T-cell (primary cell): ENCODE measurements around the gene GORASP2. TPM values are rescaled to one million over a fixed set of nuclear protein-coding genes. Genes with fewer than 3 reads are reported as not detected.
"Not testable (repeated sequence)": the region's sequence is repeated elsewhere in the genome, so short reads cannot be mapped to it uniquely, and the experiment has no call there.

ENCODE experiments used
- ATAC-seq, 4 experiments: fragments of 200-7000 bp in 3 of 4; fragments of 150-1000 bp in 1 of 4; cut with Tn5 transposase; replicated peaks in 1 of 4; 1 replicate in 3 of 4; 2 replicates in 1 of 4; pipeline ENCODE4 v1.10.0; 2021; ENCODE audit warnings: moderate library complexity in 3 of 4, mild to moderate bottlenecking in 2 of 4, moderate number of reproducible peaks in 1 of 4
- CTCF ChIA-PET, 2 donors: fragments of 300-600 bp; sonication (Branson Sonifier 250); formaldehyde crosslinking; loops; one replicate each; lab custom pipeline; 2022; ENCODE audit warnings: antibody characterized with exemption in 2 of 2; lab: Charles Lee
- POLR2A ChIA-PET, 2 donors: fragments of 300-600 bp; sonication (Branson Sonifier 250); formaldehyde crosslinking; loops; one replicate each; lab custom pipeline; 2022; ENCODE audit warnings: antibody characterized with exemption in 2 of 2; lab: Charles Lee
- DNase-seq, 35 experiments: peaks; one replicate each; pipeline versions ENCODE4 v3.0.0 to v3.0.0-alpha.2; 2013 to 2023
- H3K27ac ChIP-seq: one replicate; pipeline ENCODE4 v1.5.1; 2013; ENCODE audit warnings: low read length
- H3K27me3 ChIP-seq, 2 experiments: replicated peaks in 1 of 2; 1 replicate in 1 of 2; 2 replicates in 1 of 2; pipeline versions ENCODE4 v1.6.1 to v1.7.0; 2013; ENCODE audit warnings: low read length in 1 of 2, mixed read lengths in 1 of 2; ENCODE audit not compliant: control insufficient read depth in 2 of 2, insufficient read depth in 2 of 2; ENCODE audit errors: extremely low read depth in 1 of 2
- H3K36me3 ChIP-seq, 2 donors: 1 replicate in 1 of 2; 2 replicates in 1 of 2; pipeline versions ENCODE4 v1.6.1 to v1.7.0; 2013; ENCODE audit warnings: low read length in 1 of 2; ENCODE audit not compliant: control insufficient read depth in 2 of 2, insufficient read depth in 1 of 2; ENCODE audit errors: extremely low read depth in 1 of 2
- H3K4me1 ChIP-seq, 2 experiments: 1 replicate in 1 of 2; 2 replicates in 1 of 2; pipeline versions ENCODE4 v1.6.1 to v1.7.0; 2013; ENCODE audit warnings: low read length in 2 of 2, mixed read lengths in 1 of 2; ENCODE audit not compliant: insufficient read depth in 2 of 2, control insufficient read depth in 1 of 2; ENCODE audit errors: extremely low read depth in 1 of 2
- H3K4me3 ChIP-seq, 2 donors: 1 replicate in 1 of 2; 2 replicates in 1 of 2; pipeline versions ENCODE4 v1.5.1 to v1.7.0; 2013; ENCODE audit warnings: mild to moderate bottlenecking in 2 of 2, low read length in 1 of 2, moderate library complexity in 1 of 2; ENCODE audit not compliant: control insufficient read depth in 1 of 2; ENCODE audit errors: extremely low read depth in 1 of 2
- H3K9me3 ChIP-seq: 2 replicates; pipeline ENCODE4 v1.7.0; 2013
- H3K27ac Mint-ChIP-seq, 2 donors: one replicate each; pipeline ENCODE4 v1.8.0; 2020 to 2021; ENCODE audit warnings: mild to moderate bottlenecking in 2 of 2, mixed read lengths in 2 of 2
- H3K27me3 Mint-ChIP-seq, 2 donors: one replicate each; pipeline ENCODE4 v1.8.0; 2021 to 2022; ENCODE audit warnings: mixed read lengths in 2 of 2
- H3K36me3 Mint-ChIP-seq: one replicate; pipeline ENCODE4 v1.8.0; 2021; ENCODE audit warnings: mixed read lengths
- H3K4me1 Mint-ChIP-seq, 3 donors: one replicate each; pipeline ENCODE4 v1.8.0; 2020 to 2022; ENCODE audit warnings: mixed read lengths in 3 of 3, mild to moderate bottlenecking in 1 of 3
- H3K4me3 Mint-ChIP-seq, 3 donors: one replicate each; pipeline ENCODE4 v1.8.0; 2020 to 2022; ENCODE audit warnings: mild to moderate bottlenecking in 3 of 3, mixed read lengths in 3 of 3, moderate library complexity in 3 of 3
- H3K9me3 Mint-ChIP-seq, 3 donors: one replicate each; pipeline ENCODE4 v1.8.0; 2020 to 2022; ENCODE audit warnings: mixed read lengths in 3 of 3
- WGBS: methylation state at CpG from one replicate; pipeline ENCODE4 v1.1.5; 2013; ENCODE audit warnings: missing lambda C conversion rate; ENCODE audit not compliant: insufficient coverage; 5-methylcytosine and 5-hydroxymethylcytosine counted together
- total RNA-seq, 35 experiments: library from RNA in 6 of 35; stranded (reverse) in 6 of 35; fragments of 120-200 nt in 1 of 35; gene quantifications; one replicate each; pipeline versions ENCODE4 v1.2.1 to v1.2.4 and lab custom pipeline; 2013 to 2026

GORASP2 gene
- total RNA-seq, 5 donors from 2014 or later (not counting 1 experiment from before 2014, with no cell fraction given) = 61.6 to 81.1 (median 71.0) TPM

DNA sequence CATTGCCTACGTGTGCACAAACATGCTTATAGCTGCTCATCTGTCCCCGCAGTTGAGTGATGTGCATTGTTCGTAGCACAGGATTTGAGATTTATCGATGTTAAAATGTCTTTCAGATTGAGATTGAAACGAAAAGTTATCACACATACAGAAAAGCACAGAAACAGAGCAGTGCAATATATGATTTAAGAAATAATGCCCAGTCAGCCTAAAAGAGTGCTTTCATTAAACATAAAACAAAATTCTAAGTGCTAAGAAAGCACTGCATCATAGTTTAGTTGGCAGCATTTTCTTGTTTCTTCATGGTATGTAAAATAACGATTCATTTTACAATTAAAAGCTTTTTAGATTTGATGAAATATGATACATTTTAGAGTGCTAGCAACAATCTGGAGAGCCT is 31.9 kb upstream of the GORASP2 start:
- no peak overlapping the region for H3K27ac Mint-ChIP-seq
- ATAC-seq = no peak

DNA sequence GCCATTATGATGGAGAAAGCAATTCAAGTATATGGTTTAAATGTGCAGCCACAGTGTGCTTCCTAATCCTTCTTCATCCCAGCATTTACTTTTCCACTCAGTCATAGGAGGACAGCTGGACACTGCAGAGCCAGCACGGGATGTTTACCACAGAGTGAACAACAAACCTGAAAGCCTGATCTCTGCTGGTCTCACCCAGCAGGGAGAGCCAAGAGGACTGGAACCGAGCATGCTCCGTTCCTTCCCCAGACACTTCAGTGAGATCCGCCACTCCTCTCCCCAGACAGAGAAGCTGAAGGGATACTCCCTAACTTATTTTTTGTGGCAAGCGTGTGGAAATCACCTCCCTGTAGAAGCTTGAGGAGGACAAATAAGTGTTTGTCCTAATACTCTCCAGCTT is 23.2 kb upstream of the GORASP2 start:
- Mint-ChIP-seq H3K36me3 (no peaks in the 10 kb centered on the region), H3K9me3 (peaks cover 5 to 23% (median 16%) of the 10 kb centered on the region in 3 donors), H3K27ac (no peak overlapping the region), H3K4me1 (no peaks in the 10 kb centered on the region), H3K4me3 (no peak overlapping the region), H3K27me3 (peaks cover 7 to 9% of the 10 kb centered on the region in 2 donors)
- CTCF ChIA-PET = no interaction called here
- Histone ChIP-seq H3K9me3 (no peaks in the 10 kb centered on the region), H3K4me3 (no peak overlapping the region), H3K36me3 (no peaks in the 10 kb centered on the region), H3K4me1 (no peaks in the 10 kb centered on the region), H3K27ac (no peak overlapping the region), H3K27me3 (peaks cover 0 to 13% of the 10 kb centered on the region in 2 experiments)
- POLR2A ChIA-PET = interaction anchor here in 1 of 2 donors (0.6 kb wide), 1 partner anchor 1315 kb away, joined by 3 read pairs; no protein-coding TSS in a partner anchor
- DNase-seq (no peak), ATAC-seq (no peak)
- WGBS = 83% methylated on average over 2 of the region's 5 CpGs

More for the DNA sequence above, 31.9 kb upstream of the GORASP2 start:
- Mint-ChIP-seq H3K27me3 (peaks cover 7 to 12% of the 10 kb centered on the region in 2 donors), H3K9me3 (no peaks in the 10 kb centered on the region), H3K36me3 (no peaks in the 10 kb centered on the region), H3K4me1 (no peaks in the 10 kb centered on the region), H3K4me3 (no peak overlapping the region)
- Histone ChIP-seq H3K4me1 (no peaks in the 10 kb centered on the region), H3K36me3 (no peaks in the 10 kb centered on the region), H3K4me3 (no peak overlapping the region), H3K27me3 (peaks cover 0 to 5% of the 10 kb centered on the region in 2 experiments), H3K27ac (no peak overlapping the region), H3K9me3 (no peaks in the 10 kb centered on the region)
- CTCF ChIA-PET = no interaction called here
- POLR2A ChIA-PET = no interaction called here
- DNase-seq = no peak
- WGBS = no CpG with 5 or more reads among the region's 6 CpGs

GRCh38 chr2:170911314-170911889 is 17.7 kb upstream of the GORASP2 start:
- Mint-ChIP-seq H3K9me3 (peaks cover 15 to 51% (median 39%) of the 10 kb centered on the region in 3 donors), H3K27ac (no peak overlapping the region), H3K4me1 (no peaks in the 10 kb centered on the region), H3K36me3 (peaks cover 10% of the 10 kb centered on the region), H3K4me3 (no peak overlapping the region), H3K27me3 (peaks cover 2 to 3% of the 10 kb centered on the region in 2 donors)
- no CpG with 5 or more reads among the region's 5 CpGs for WGBS
- Histone ChIP-seq H3K9me3 (peaks cover 5% of the 10 kb centered on the region), H3K36me3 (no peaks in the 10 kb centered on the region), H3K4me3 (no peak overlapping the region), H3K4me1 (no peaks in the 10 kb centered on the region), H3K27me3 (peaks cover 0 to 12% of the 10 kb centered on the region in 2 experiments), H3K27ac (no peak overlapping the region)
- ChIA-PET CTCF (interaction anchor here in 1 of 2 donors (0.5 kb wide), 1 partner anchor 486 kb away, joined by 7 read pairs; no protein-coding TSS in a partner anchor), POLR2A (no interaction called here)
- DNase-seq (no peak), ATAC-seq (no peak)

DNA sequence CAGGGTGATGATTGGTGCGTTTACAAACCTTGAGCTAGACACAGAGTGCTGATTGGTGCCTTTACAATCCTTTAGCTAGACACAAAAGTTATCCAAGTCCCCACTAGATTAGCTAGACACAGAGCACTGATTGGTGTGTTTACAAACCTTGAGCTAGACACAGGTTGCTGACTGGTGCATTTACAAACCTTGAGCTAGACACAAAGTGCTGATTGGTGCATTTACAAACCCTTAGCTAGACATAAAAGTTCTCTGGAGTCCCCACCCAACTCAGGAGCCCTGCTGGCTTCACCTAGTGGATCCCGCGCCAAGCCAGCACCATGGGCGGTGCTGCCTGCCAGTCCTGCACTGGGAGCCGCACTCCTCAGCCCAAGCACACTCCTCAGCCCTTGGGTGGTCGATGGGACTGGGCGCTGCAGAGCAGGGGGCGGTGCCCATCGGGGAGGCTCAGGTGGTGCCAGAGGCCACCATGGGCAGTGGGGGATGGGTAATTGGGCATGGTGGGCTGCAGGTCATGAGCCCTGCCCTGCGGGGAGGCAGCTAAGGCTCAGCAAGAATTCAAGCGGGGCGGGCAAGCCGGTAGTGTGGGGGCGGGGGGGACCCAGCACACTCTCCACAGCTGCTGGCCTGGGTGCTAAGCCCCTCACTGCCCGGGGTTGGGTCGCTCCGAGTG is 13.9 kb upstream of the GORASP2 start:
- Mint-ChIP-seq H3K9me3 (peaks cover 23 to 49% (median 32%) of the 10 kb centered on the region in 3 donors), H3K36me3 (peaks cover 13% of the 10 kb centered on the region)
- POLR2A ChIA-PET = interaction anchor here in 1 of 2 donors (0.6 kb wide), 1 partner anchor 21 kb away, joined by 5 read pairs; no protein-coding TSS in a partner anchor
- not testable (repeated sequence) for H3K36me3 ChIP-seq, H3K4me3 ChIP-seq, H3K4me3 Mint-ChIP-seq, ATAC-seq, DNase-seq, H3K27ac ChIP-seq, H3K4me1 Mint-ChIP-seq, H3K27ac Mint-ChIP-seq, H3K9me3 ChIP-seq, H3K27me3 Mint-ChIP-seq, H3K4me1 ChIP-seq
- CTCF ChIA-PET = interaction anchor here in 1 of 2 donors (0.5 kb wide), 1 partner anchor 88 kb away, joined by 4 read pairs; no protein-coding TSS in a partner anchor
- WGBS = 95% methylated on average over 10 of the region's 17 CpGs
- H3K27me3 ChIP-seq = peaks cover 0 to 12% of the 10 kb centered on the region in 2 experiments

DNA sequence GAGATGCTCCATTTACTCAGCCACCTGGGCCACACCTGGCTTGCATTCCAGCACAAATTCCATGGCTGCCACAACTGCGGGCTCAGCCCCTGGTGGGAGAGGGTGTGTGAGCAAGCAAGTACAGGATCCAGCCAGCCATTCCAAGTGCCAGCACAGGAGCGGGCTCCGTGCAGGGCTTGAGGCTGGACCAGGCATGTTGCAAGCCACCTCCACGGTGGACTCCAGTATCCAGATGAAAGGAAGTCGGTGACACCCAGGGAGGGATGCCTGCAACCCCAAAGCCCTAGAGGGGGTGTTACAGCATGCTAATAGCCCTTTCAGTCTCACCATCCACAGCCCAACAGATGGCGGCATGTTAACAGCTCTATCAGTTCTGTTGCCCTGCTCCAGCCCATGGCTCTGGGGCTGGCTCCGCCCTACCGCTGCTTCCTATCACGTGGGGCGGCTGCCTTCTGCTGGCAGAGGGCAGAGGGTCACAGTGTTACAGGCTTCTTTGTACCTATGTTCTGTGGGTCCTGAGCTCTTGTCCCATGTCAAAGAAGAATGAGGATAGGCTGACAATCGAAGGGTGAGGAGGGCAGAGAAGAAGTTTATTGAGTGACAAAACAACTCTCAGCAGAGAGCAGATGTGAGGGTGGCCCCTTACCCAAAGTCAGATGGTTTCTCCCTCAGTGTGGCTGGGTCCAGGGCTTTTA is 11.7 kb upstream of the GORASP2 start:
- no peak for DNase-seq
- H3K4me1 ChIP-seq = no peaks in the 10 kb centered on the region
- peaks cover 2 to 8% of the 10 kb centered on the region in 2 donors for H3K27me3 Mint-ChIP-seq
- H3K4me3 ChIP-seq = no peak overlapping the region
- H3K4me3 Mint-ChIP-seq = no peak overlapping the region
- no peaks in the 10 kb centered on the region for H3K9me3 ChIP-seq
- no peak overlapping the region for H3K27ac Mint-ChIP-seq
- peaks cover 19 to 29% (median 21%) of the 10 kb centered on the region in 3 donors for H3K9me3 Mint-ChIP-seq
- ATAC-seq = no peak
- POLR2A ChIA-PET = no interaction called here
- CTCF ChIA-PET = no interaction called here
- no peaks in the 10 kb centered on the region for H3K4me1 Mint-ChIP-seq
- peaks cover 13% of the 10 kb centered on the region for H3K36me3 Mint-ChIP-seq
- H3K36me3 ChIP-seq = no peaks in the 10 kb centered on the region
- no peak overlapping the region for H3K27ac ChIP-seq
- 95% methylated on average over 10 of the region's 11 CpGs for WGBS
- peaks cover 0 to 12% of the 10 kb centered on the region in 2 experiments for H3K27me3 ChIP-seq

- no peak overlapping the region for H3K4me3 Mint-ChIP-seq
- ATAC-seq = no peak
- peaks cover 11% of the 10 kb centered on the region for H3K36me3 Mint-ChIP-seq
- Histone ChIP-seq H3K4me3 (no peak overlapping the region), H3K36me3 (no peaks in the 10 kb centered on the region), H3K9me3 (no peaks in the 10 kb centered on the region), H3K27me3 (peaks cover 0 to 12% of the 10 kb centered on the region in 2 experiments), H3K4me1 (no peaks in the 10 kb centered on the region), H3K27ac (no peak overlapping the region)
- POLR2A ChIA-PET = no interaction called here
- 89% methylated on average over 5 of the region's 5 CpGs for WGBS
- CTCF ChIA-PET = no interaction called here
- no peaks in the 10 kb centered on the region for H3K4me1 Mint-ChIP-seq
- H3K9me3 Mint-ChIP-seq = peaks cover 16 to 25% (median 17%) of the 10 kb centered on the region in 3 donors
- peaks cover 2 to 7% of the 10 kb centered on the region in 2 donors for H3K27me3 Mint-ChIP-seq
- no peak for DNase-seq
- H3K27ac Mint-ChIP-seq = no peak overlapping the region
Measured at GRCh38 chr2:170917957-170918356, 11.1 kb upstream of the GORASP2 start.
